IPS-15b (cell line): ENCODE data around the gene NCBP2L.

ENCODE experiments used
- H3K27me3 ChIP-seq: one replicate; pipeline ENCODE4 v1.6.1; 2013; ENCODE audit warnings: low read length; ENCODE audit not compliant: control insufficient read depth, insufficient read depth
- H3K36me3 ChIP-seq: one replicate; pipeline ENCODE4 v1.6.1; 2013; ENCODE audit warnings: low read length; ENCODE audit not compliant: control insufficient read depth, insufficient read depth
- H3K4me1 ChIP-seq: one replicate; pipeline ENCODE4 v1.6.1; 2013; ENCODE audit warnings: mild to moderate bottlenecking, low read length; ENCODE audit not compliant: control insufficient read depth, insufficient read depth
- H3K4me3 ChIP-seq: one replicate; pipeline ENCODE4 v1.5.1; 2013; ENCODE audit warnings: low read depth, low read length
- H3K9ac ChIP-seq: one replicate; pipeline ENCODE4 v1.6.1; 2013; ENCODE audit warnings: low read depth, mild to moderate bottlenecking, low read length
- H3K9me3 ChIP-seq: one replicate; pipeline ENCODE4 v1.6.1; 2013; ENCODE audit warnings: mild to moderate bottlenecking, low read length; ENCODE audit not compliant: control insufficient read depth, insufficient read depth

Gene NCBP2L

DNA sequence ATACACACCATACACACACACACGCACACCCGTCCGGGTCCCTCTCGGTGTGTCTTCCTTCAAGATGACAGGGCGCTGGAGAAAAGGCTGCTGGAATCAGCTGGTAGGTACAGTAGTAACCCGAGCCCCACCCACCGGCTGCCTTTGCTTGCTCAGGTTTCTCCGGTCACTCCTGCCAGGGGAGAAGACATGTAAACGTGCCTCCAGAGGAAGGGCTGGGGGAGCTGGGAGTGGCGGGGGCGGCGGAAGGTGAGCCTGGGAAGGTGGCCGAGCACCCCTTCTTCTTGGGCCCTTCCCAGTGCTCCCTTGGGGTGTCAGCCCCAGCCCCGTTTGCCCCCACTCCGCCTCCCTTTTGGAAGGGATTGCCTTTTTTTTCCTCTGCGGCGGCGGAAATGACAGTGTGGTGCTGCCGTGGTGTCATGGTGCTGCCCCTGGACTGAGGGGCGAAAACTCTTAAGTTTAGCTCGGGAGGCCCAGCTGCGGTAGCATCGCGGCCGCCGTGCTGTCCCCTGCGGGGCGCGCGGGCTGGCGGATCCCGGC lies 48.2 kb downstream of the NCBP2L start, which contains the start of gene MID2:
TSS of gene MID2 (plus strand) at position 169 of the 540 bp plus-strand sequence. CDS start 561 bp downstream, outside the sequence.
- no peaks in the 10 kb centered on the region for H3K9me3 ChIP-seq
- no peak within 1 kb of the TSS for H3K9ac ChIP-seq
- H3K36me3 ChIP-seq: no peaks in the 10 kb centered on the region
- H3K4me1 ChIP-seq: no peaks in the 10 kb centered on the region
- H3K27me3 ChIP-seq: peaks cover 54% of the 10 kb centered on the region
- H3K4me3 ChIP-seq: peak within 1 kb of the TSS; percentile 59

DNA sequence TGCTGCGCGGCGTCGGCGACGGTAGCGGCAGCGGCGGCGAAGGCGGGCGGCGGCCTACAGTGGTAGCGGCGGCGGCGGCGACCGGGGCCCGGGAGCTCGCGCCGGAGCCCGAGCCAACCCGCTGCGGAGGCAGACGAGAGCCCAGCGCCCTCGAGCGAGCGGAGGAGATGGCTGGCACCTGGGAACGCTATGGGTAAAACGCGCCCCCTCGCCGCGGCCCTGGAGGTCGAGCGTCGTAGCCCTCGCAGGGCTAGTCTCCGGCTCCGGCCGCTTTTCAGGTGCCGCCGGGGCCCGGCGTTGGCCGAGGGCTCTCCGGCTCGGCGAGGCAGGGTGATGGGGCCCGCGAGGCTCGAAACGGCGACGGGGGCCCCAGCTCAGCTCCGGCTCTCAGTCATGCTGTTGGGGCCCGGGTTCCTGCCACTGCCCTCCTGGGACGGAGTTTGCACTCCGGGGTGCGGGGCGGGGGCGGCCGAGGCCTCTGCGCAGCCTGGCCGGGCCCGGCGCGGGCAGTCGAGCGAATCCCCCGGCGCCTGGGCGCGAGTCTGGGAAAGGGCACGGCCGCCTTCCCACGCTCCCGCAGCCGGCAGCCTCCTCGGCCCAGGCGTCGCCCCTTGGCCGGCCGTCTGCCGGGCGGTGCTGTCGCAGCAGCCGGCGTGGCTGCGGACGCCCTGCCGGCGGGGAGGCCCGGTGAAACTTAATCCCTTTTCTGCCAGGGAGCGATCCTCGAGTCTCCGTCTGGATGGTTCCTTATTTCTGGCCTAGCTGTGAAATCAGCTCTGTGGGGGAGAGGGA lies 48.9 kb downstream of the NCBP2L start:
- Histone ChIP-seq H3K27me3 (peaks cover 54% of the 10 kb centered on the region), H3K4me1 (no peaks in the 10 kb centered on the region), H3K4me3 (peak overlapping the region; percentile 59), H3K9ac (no peak overlapping the region), H3K9me3 (no peaks in the 10 kb centered on the region), H3K36me3 (no peaks in the 10 kb centered on the region)

DNA sequence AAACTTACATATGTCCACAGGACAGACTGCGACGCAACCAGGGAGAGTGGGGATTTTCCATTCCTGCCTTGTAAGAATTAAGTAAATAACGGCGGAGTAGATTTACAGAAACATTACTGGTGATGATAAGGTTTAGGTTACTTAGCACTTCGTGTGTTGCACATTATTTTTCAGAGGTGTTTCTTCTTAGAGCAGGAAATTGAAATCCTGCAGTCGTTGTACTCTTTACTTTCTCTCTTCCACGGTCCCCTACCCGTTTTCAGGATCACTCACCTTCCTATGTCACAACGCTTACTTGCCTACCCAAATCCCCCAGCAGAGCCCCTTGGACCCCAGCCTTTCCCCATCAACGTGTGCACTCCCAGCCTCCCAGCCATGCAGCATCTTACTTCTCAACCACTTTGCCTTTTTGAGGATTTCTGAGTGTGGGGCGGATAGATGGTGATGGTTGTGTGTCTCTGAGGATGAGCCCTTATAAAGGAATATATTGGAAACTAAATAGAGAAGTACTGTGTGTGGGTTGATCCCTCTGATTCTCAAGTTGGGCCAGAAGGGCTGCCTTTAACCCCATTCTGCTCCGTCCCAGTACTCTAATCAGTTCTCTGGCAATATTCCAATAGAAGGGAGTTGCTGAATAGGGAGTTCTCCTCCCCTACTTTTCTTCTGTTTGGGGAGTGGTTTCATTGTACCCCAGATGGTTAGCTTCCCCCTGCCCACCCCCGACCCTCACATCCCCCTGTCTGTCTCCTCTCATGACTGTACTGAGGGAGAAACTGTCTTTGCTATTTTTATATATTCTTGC lies 49.7 kb downstream of the NCBP2L start:
- Histone ChIP-seq H3K27me3 (peaks cover 54% of the 10 kb centered on the region), H3K4me1 (no peaks in the 10 kb centered on the region), H3K36me3 (no peaks in the 10 kb centered on the region), H3K9ac (no peak overlapping the region), H3K4me3 (peak overlapping the region; percentile 14), H3K9me3 (no peaks in the 10 kb centered on the region)

DNA sequence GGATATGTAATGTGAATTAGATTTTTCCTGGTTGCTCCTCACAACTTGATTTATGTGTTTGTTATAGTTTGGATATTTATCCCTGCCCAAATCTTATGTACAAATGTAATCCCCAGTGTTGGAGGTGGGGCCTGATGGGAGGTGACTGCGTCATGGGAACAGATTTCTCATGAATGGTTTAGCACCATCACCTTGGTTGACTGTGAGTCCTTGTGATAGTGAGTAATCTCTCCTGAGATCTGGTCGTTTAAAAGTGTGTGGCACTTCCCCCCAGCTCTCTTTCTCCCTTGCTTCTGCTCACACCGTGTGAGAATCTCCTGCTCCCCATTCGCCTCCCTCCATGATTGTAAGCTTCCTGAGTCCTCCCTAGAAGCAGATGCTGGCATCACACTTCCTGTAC lies 50.3 kb downstream of the NCBP2L start:
- H3K27me3 ChIP-seq: peaks cover 54% of the 10 kb centered on the region
- H3K9ac ChIP-seq: no peak overlapping the region
- H3K4me3 ChIP-seq: no peak overlapping the region
- H3K9me3 ChIP-seq: no peaks in the 10 kb centered on the region
- no peaks in the 10 kb centered on the region for H3K4me1 ChIP-seq
- no peaks in the 10 kb centered on the region for H3K36me3 ChIP-seq

DNA sequence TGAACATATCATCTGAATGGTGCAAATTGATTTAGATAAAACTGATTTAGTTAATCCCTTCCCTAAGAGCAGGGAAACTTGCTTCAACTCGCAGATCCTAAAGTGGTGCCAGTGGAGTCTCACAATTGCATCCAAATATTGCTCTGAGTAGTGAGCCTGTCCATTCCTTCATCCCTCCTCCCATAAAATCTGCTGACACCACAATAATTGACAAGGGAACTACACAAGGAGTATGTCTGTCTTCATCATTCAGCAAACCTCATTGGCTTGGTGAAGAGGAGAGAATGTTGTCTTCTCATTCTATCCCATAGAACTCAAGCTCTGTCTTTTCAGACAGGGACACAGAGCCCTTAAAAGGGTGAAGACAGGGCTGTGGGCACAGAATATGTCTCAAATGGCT lies 52.3 kb downstream of the NCBP2L start:
- Histone ChIP-seq H3K9ac (no peak overlapping the region), H3K36me3 (no peaks in the 10 kb centered on the region), H3K4me3 (no peak overlapping the region), H3K4me1 (no peaks in the 10 kb centered on the region), H3K27me3 (peaks cover 41% of the 10 kb centered on the region), H3K9me3 (no peaks in the 10 kb centered on the region)

DNA sequence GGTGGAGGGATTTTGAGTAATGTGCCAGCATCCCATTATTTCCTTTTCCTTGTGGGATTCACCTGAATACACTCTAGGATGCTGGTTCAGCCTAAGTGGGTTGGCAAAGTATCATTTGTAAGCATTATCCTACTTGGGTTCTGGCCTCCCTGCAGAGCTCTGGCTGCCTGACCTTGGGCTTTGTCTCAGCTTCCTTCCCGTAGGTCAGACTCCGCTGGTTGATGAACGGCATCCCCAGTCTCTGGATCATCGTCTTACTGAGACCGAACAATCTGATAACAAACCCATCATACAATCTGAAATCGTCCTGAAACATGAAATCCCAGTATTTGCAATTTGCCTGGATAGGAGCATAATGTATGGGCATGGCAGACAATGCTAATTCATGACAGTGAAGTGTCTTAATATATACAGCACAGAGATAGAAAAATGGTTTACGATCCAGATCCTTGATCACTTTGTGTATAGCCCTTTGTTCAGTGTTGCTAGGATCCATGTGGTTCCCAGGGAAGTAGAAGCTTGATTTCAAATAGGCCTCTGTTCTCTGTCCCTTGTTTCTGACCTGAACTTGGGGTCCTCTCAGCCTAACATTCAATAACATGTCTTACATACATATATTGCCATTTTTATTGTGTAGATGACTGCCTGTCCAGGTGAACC lies 53.7 kb downstream of the NCBP2L start:
- Histone ChIP-seq H3K4me3 (no peak overlapping the region), H3K4me1 (no peaks in the 10 kb centered on the region)

DNA sequence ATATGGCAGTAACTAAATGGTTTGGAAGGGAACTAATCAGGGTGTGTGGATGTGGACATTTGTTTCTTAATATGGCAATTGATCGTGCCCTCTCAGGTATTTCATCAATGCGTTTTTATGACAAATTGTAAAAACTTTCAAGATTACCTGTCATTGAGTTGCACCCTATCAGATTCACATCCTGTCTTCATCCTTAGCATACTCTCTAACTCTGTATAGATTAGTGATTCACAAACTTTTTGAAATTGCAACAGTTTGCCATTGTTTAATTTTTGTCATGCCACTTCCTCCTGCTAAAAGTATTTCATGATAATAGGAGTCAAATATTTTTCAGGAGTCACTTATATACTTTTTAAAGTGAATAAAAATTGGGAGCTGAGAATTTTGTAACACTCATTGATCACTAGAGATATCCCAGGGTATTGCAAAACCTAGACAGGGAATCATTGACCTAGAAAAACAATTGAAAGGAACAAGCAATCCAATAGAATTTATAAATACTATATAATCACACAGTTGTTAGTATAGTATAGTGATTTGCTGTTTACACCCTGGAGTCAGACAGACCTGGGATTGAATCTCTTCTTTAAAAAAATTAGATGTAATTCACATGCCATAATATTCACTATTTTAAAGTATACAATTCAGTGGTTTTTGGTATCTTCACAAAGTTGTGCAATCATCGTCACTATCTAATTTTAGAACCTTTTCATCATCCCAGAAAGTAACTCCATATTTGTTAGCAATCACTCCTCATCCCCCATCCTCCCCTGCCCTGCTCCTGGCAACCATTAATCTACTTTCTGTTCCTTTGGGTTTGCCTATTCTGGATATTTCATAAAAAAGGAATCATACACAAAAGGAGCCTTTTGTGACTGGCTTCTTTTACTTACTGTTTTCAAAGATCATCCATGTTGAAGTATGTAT lies 57.0 kb downstream of the NCBP2L start:
- Histone ChIP-seq H3K36me3 (no peaks in the 10 kb centered on the region), H3K9me3 (no peaks in the 10 kb centered on the region), H3K4me3 (no peak overlapping the region), H3K27me3 (peaks cover 6% of the 10 kb centered on the region), H3K4me1 (no peaks in the 10 kb centered on the region), H3K9ac (no peak overlapping the region)

More for the DNA sequence above, 53.7 kb downstream of the NCBP2L start:
- Histone ChIP-seq H3K9ac (no peak overlapping the region), H3K27me3 (peaks cover 35% of the 10 kb centered on the region), H3K9me3 (no peaks in the 10 kb centered on the region), H3K36me3 (no peaks in the 10 kb centered on the region)

DNA sequence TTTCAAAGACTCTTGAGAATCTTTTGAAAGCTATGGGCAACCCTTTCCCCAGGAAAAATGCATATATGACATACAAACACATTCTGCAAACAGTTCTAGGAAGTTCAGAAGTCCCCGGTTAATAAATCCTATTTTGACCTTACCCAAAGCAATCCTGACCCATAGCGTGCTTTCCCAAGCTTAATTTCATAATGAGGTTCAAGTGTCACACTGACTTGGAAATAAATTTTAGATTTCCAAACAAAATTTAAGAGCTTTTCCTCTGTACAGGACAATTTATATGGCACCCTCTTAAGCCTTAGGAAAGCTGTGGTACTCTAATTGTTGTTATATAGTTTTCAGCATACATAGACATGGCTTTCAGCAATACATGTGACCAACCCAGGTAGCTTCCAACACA lies 59.4 kb downstream of the NCBP2L start:
- H3K27me3 ChIP-seq: no peaks in the 10 kb centered on the region
- H3K4me1 ChIP-seq: no peaks in the 10 kb centered on the region
- H3K9ac ChIP-seq: no peak overlapping the region
- H3K36me3 ChIP-seq: no peaks in the 10 kb centered on the region
- no peaks in the 10 kb centered on the region for H3K9me3 ChIP-seq
- no peak overlapping the region for H3K4me3 ChIP-seq

DNA sequence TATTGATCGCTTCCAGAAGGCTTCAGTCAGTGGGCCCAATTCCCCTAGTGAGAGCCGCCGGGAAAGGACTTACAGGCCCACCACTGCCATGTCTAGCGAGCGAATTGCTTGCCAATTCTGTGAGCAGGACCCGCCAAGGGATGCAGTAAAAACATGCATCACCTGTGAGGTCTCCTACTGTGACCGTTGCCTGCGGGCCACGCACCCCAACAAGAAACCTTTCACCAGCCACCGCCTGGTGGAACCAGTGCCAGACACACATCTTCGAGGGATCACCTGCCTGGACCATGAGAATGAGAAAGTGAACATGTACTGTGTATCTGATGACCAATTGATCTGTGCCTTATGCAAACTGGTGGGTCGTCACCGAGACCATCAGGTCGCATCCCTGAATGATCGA lies 63.4 kb downstream of the NCBP2L start:
- H3K36me3 ChIP-seq: no peaks in the 10 kb centered on the region
- no peak overlapping the region for H3K9ac ChIP-seq
- H3K4me1 ChIP-seq: no peaks in the 10 kb centered on the region
- no peaks in the 10 kb centered on the region for H3K9me3 ChIP-seq
- H3K27me3 ChIP-seq: no peaks in the 10 kb centered on the region
- H3K4me3 ChIP-seq: no peak overlapping the region

DNA sequence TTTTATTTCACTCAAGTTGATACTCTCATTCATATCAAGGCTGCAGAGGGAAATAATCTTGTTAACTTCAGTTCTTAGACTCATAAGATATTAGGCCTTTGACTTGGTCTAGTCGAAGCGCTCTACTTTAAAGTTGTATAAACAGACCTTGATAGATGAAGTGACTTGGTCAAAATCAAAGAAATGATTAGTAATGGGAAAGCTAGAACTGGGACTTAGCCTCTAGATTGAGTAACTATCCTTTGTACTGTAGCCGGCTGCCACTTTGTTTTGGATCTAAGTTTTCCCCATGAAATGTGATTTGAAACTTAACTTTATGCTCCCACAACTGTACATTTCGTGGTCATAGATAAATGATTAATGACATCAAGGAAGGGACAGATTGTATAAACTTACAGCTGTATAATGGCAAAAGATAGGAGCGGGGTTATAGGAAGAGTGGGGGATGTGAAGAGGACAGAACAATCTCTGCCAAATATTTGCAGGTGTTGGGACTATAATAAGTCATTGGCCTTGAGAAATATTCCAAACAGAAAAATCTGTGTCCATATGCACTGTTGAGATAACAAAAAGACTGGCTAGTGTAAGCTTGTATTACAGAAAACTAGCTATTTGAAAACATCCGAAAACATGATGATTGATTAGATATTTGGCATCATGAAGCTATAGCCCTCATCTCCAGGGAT lies 65.3 kb downstream of the NCBP2L start:
- no peaks in the 10 kb centered on the region for H3K36me3 ChIP-seq
- no peak overlapping the region for H3K4me3 ChIP-seq
- no peaks in the 10 kb centered on the region for H3K9me3 ChIP-seq
- no peak overlapping the region for H3K9ac ChIP-seq
- H3K4me1 ChIP-seq: no peaks in the 10 kb centered on the region
- H3K27me3 ChIP-seq: no peaks in the 10 kb centered on the region
